Measurements from ENCODE around the gene SEC14L3.

Gene SEC14L3

GRCh38 chr22:30422481-30423300 lies 49.1 kb downstream of the SEC14L3 start:
- peak overlapping the region; percentile 69 for H2AFZ ChIP-seq (ENCODE audit: low read depth, low read length)
- H3K4me3 ChIP-seq (ENCODE audit: low read depth in 1 of 2, low read length in 2 of 2), result peak overlapping the region; percentile 57 to 91; a peak in 3 of 4 replicates
- H3K27ac ChIP-seq (ENCODE audit: low read length), result peak overlapping the region; percentile 92
- H3K9me3 ChIP-seq (ENCODE audit: insufficient read depth, low read length, severe bottlenecking), result no peaks in the 10 kb centered on the region
- ATAC-seq (ENCODE audit: insufficient read depth, low read depth) (no peak), DNase-seq (peak; percentile 33)
- TF ChIP-seq, protein P1, sequence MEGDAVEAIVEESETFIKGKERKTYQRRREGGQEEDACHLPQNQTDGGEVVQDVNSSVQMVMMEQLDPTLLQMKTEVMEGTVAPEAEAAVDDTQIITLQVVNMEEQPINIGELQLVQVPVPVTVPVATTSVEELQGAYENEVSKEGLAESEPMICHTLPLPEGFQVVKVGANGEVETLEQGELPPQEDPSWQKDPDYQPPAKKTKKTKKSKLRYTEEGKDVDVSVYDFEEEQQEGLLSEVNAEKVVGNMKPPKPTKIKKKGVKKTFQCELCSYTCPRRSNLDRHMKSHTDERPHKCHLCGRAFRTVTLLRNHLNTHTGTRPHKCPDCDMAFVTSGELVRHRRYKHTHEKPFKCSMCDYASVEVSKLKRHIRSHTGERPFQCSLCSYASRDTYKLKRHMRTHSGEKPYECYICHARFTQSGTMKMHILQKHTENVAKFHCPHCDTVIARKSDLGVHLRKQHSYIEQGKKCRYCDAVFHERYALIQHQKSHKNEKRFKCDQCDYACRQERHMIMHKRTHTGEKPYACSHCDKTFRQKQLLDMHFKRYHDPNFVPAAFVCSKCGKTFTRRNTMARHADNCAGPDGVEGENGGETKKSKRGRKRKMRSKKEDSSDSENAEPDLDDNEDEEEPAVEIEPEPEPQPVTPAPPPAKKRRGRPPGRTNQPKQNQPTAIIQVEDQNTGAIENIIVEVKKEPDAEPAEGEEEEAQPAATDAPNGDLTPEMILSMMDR (IDR thresholded peaks at IDR 0.05; ENCODE audit: borderline replicate concordance, extremely low read depth, low read length, poor library complexity, severe bottlenecking), result peak; percentile 2
- no peak for TF ChIP-seq EZH2 (IDR thresholded peaks at IDR 0.05; ENCODE audit: borderline replicate concordance, low read depth, low read length, severe bottlenecking)
- H3K36me3 ChIP-seq (ENCODE audit: insufficient read depth, low read length), result peaks cover 53% of the 10 kb centered on the region
- peak overlapping the region; percentile 94 for H3K9ac ChIP-seq (ENCODE audit: low read depth, low read length)
- peaks cover 59% of the 10 kb centered on the region for H3K4me1 ChIP-seq (ENCODE audit: insufficient read depth, low read length)
- H3K4me2 ChIP-seq (ENCODE audit: insufficient read depth, low read length), result peak overlapping the region; percentile 99
- H4K20me1 ChIP-seq (ENCODE audit: insufficient read depth, low read length), result peaks cover 11% of the 10 kb centered on the region
- H3K79me2 ChIP-seq (ENCODE audit: insufficient read depth, low read length), result peaks cover 40% of the 10 kb centered on the region
- H3K27me3 ChIP-seq (ENCODE audit: insufficient read depth, low read length, poor library complexity), result no peaks in the 10 kb centered on the region

DNA sequence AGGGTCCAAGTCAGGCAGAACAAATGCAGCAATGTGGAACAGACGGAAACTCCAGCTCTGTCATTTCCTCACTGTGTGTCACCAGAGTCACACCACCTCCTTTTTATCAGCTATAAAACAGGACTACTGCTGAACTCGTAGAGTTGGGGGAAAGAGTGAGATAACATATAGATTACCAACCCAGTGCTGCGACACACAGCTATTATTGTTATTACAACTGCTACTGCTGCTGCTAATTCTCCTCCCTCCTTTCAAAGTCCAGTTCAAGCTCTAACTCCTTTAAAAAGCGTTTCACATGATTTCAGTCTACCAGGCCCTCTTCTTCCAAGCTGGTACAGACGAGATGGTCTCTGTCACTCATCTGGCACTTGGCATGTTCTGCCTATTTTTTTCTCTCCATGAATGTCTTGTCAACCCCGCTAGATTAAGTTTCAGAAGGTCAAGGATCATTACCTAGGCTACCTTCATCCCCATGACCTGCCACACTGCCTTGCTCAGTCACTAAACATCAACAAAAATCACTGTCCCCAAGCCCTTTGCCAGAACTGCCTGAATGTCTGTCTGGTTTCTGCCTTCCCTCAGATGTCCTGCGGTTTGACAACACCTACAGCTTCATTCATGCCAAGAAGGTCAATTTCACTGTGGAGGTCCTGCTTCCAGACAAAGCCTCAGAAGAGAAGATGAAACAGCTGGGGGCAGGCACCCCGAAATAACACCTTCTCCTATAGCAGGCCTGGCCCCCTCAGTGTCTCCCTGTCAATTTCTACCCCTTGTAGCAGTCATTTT lies 49.9 kb downstream of the SEC14L3 start:
- H4K20me1 ChIP-seq (ENCODE audit: insufficient read depth, low read length), result peaks cover 4% of the 10 kb centered on the region; the same call in 1 of the 2 replicates
- peak overlapping the region in 1 of 2 experiments; percentile 91; a peak in 2 of 4 replicates for H3K4me3 ChIP-seq (ENCODE audit: low read depth in 1 of 2, low read length in 2 of 2)
- peak overlapping the region; percentile 92 for H3K27ac ChIP-seq (ENCODE audit: low read length)
- peak overlapping the region; percentile 99 for H3K4me2 ChIP-seq (ENCODE audit: insufficient read depth, low read length)
- H3K79me2 ChIP-seq (ENCODE audit: insufficient read depth, low read length), result peaks cover 35% of the 10 kb centered on the region
- H2AFZ ChIP-seq (ENCODE audit: low read depth, low read length), result no peak overlapping the region
- no peak for TF ChIP-seq EZH2 (IDR thresholded peaks at IDR 0.05; ENCODE audit: borderline replicate concordance, low read depth, low read length, severe bottlenecking)
- TF ChIP-seq, protein P1 (IDR thresholded peaks at IDR 0.05; ENCODE audit: borderline replicate concordance, extremely low read depth, low read length, poor library complexity, severe bottlenecking), result no peak
- no peaks in the 10 kb centered on the region for H3K27me3 ChIP-seq (ENCODE audit: insufficient read depth, low read length, poor library complexity)
- ATAC-seq (ENCODE audit: insufficient read depth, low read depth) (no peak), DNase-seq (no peak)
- H3K9me3 ChIP-seq (ENCODE audit: insufficient read depth, low read length, severe bottlenecking), result no peaks in the 10 kb centered on the region
- peak overlapping the region; percentile 94 for H3K9ac ChIP-seq (ENCODE audit: low read depth, low read length)
- H3K4me1 ChIP-seq (ENCODE audit: insufficient read depth, low read length), result peaks cover 51% of the 10 kb centered on the region
- peaks cover 53% of the 10 kb centered on the region for H3K36me3 ChIP-seq (ENCODE audit: insufficient read depth, low read length)

- ATAC-seq (ENCODE audit: insufficient read depth, low read depth) (no peak), DNase-seq (no peak)
- Histone ChIP-seq H4K20me1 (ENCODE audit: insufficient read depth, low read length) (no peaks in the 10 kb centered on the region), H3K4me1 (ENCODE audit: insufficient read depth, low read length) (peaks cover 38% of the 10 kb centered on the region), H2AFZ (ENCODE audit: low read depth, low read length) (no peak overlapping the region), H3K4me2 (ENCODE audit: insufficient read depth, low read length) (no peak overlapping the region; the same call in 1 of the 2 replicates), H3K9me3 (ENCODE audit: insufficient read depth, low read length, severe bottlenecking) (no peaks in the 10 kb centered on the region), H3K4me3 (ENCODE audit: low read depth in 1 of 2, low read length in 2 of 2) (no peak overlapping the region), H3K79me2 (ENCODE audit: insufficient read depth, low read length) (peaks cover 21% of the 10 kb centered on the region), H3K27me3 (ENCODE audit: insufficient read depth, low read length, poor library complexity) (no peaks in the 10 kb centered on the region), H3K9ac (ENCODE audit: low read depth, low read length) (no peak overlapping the region), H3K27ac (ENCODE audit: low read length) (no peak overlapping the region; the same call in 1 of the 2 replicates), H3K36me3 (ENCODE audit: insufficient read depth, low read length) (peaks cover 62% of the 10 kb centered on the region)
- TF ChIP-seq, protein P1 (IDR thresholded peaks at IDR 0.05; ENCODE audit: borderline replicate concordance, extremely low read depth, low read length, poor library complexity, severe bottlenecking), result no peak
- no peak for TF ChIP-seq EZH2 (IDR thresholded peaks at IDR 0.05; ENCODE audit: borderline replicate concordance, low read depth, low read length, severe bottlenecking)
Measured at GRCh38 chr22:30420347-30421125, 51.3 kb downstream of the SEC14L3 start.
